ENCODE results near the gene NTSR1. TPM values are rescaled to one million over a fixed set of nuclear protein-coding genes. Genes with fewer than 3 reads are reported as not detected.
A peak's percentile ranks its signal among the peaks of the same experiment; 100 is the strongest.

Gene NTSR1
- total and polyA plus RNA-seq, 8 donors = 0.06 to 15.9 (median 0.28) TPM; not detected in 5

DNA sequence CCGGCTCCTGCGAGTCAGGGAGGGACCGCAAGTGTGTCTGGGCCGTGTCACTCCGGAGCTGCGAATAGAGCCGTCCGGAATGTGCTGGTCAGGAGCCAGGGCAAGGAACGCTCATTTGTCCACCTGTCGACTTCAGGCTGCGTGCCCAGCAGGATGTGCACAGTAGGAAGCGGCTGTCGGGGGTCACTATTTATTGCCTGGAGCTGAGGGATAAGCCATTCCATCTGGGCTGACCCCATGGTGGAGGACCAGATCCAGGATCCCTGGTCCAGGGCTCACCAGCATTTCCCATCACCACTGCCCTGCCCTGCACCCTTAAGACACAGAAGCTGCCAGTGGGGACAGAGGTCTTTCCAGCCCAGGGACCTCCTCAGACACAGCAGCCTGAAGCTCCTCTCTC lies 14.7 kb downstream of the NTSR1 start:
- TF ChIP-seq POLR2AphosphoS5 (IDR thresholded peaks at IDR 0.05) (peak in 2 of 3 donors; percentile 30 to 33), POLR2A (IDR thresholded peaks at IDR 0.05) (no peak)
- peaks cover 0 to 62% (median 24%) of the 10 kb centered on the region in 3 donors for H3K27me3 ChIP-seq
- intact Hi-C loops (cut with DNase I; ENCODE audit: low total_unique reads) = no loop called here
- H3K4me3 ChIP-seq = no peak overlapping the region
- DNase-seq = peak; percentile 48 to 73
- H3K27ac ChIP-seq = peak overlapping the region in 1 of 5 donors; percentile 43
- peaks cover 0 to 25% (median 9%) of the 10 kb centered on the region in 4 donors for H3K9me3 ChIP-seq
- no peaks in the 10 kb centered on the region for H3K36me3 ChIP-seq
- WGBS, 5 donors = 15 to 30% (median 20%) methylated on average over 6 to 13 of the region's 13 CpGs
- peaks cover 0 to 15% (median 7%) of the 10 kb centered on the region in 4 donors for H3K4me1 ChIP-seq

DNA sequence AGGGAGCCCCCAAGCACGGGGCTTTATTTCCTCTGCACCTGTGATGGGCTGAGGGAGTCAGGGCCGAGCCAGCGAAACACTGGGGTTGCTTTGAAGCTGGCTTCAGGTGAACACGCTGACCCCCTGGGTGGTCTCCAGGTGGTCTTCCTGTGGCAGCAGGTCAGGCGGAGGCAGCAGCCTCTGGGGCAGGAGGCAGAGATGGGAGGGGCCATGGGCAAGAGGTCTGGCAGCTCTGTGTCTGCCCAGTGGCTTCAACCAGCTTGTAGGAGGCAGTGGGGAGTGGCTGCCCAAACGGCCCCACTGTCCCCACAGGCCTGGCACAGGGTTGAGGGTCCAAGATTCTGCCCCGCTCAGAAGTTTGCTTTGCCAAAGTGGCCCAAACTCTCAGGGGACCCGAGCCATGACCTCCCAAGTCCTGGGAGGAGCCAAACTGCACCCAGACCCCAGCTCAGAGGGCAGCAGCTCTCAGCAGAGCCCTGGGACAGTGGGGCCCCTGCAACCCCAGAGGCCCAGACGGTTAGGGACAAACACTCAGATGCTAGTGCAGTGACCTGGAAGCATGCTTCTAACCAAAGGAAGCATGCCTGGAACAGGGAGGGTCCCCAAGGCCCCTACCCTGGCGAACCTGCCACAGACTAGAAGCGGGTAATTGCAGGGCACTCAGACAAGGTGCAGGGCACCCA lies 15.3 kb downstream of the NTSR1 start:
- Histone ChIP-seq H3K9me3 (peaks cover 0 to 25% (median 9%) of the 10 kb centered on the region in 4 donors), H3K4me1 (peaks cover 0 to 15% (median 9%) of the 10 kb centered on the region in 4 donors), H3K27me3 (peaks cover 0 to 66% (median 19%) of the 10 kb centered on the region in 3 donors), H3K36me3 (no peaks in the 10 kb centered on the region), H3K27ac (no peak overlapping the region), H3K4me3 (no peak overlapping the region)
- intact Hi-C loops (cut with DNase I; ENCODE audit: low total_unique reads) = no loop called here
- DNase-seq = no peak
- 56 to 67% (median 61%) methylated on average over 9 to 11 of the region's 11 CpGs for WGBS, 5 donors
- TF ChIP-seq EP300 (IDR thresholded peaks at IDR 0.05) (no peak), POLR2AphosphoS5 (IDR thresholded peaks at IDR 0.05) (no peak), POLR2A (IDR thresholded peaks at IDR 0.05) (no peak)
- TF ChIP-seq, protein P1, sequence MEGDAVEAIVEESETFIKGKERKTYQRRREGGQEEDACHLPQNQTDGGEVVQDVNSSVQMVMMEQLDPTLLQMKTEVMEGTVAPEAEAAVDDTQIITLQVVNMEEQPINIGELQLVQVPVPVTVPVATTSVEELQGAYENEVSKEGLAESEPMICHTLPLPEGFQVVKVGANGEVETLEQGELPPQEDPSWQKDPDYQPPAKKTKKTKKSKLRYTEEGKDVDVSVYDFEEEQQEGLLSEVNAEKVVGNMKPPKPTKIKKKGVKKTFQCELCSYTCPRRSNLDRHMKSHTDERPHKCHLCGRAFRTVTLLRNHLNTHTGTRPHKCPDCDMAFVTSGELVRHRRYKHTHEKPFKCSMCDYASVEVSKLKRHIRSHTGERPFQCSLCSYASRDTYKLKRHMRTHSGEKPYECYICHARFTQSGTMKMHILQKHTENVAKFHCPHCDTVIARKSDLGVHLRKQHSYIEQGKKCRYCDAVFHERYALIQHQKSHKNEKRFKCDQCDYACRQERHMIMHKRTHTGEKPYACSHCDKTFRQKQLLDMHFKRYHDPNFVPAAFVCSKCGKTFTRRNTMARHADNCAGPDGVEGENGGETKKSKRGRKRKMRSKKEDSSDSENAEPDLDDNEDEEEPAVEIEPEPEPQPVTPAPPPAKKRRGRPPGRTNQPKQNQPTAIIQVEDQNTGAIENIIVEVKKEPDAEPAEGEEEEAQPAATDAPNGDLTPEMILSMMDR (IDR thresholded peaks at IDR 0.05) = no peak

GRCh38 chr20:62724692-62725595 lies 16.3 kb downstream of the NTSR1 start:
- Histone ChIP-seq H3K27ac (no peak overlapping the region), H3K4me3 (no peak overlapping the region), H3K36me3 (no peaks in the 10 kb centered on the region), H3K4me1 (peaks cover 0 to 17% (median 9%) of the 10 kb centered on the region in 4 donors), H3K27me3 (peaks cover 0 to 70% (median 19%) of the 10 kb centered on the region in 3 donors), H3K9me3 (peaks cover 0 to 19% (median 9%) of the 10 kb centered on the region in 4 donors)
- DNase-seq = no peak
- intact Hi-C loops (cut with DNase I; ENCODE audit: low total_unique reads) = no loop called here
- 80 to 89% (median 81%) methylated on average over 19 to 24 of the region's 24 CpGs for WGBS, 5 donors
- TF ChIP-seq, protein P1 (IDR thresholded peaks at IDR 0.05) = no peak
- TF ChIP-seq EP300 (IDR thresholded peaks at IDR 0.05) (no peak), POLR2AphosphoS5 (IDR thresholded peaks at IDR 0.05) (no peak), POLR2A (IDR thresholded peaks at IDR 0.05) (no peak)

DNA sequence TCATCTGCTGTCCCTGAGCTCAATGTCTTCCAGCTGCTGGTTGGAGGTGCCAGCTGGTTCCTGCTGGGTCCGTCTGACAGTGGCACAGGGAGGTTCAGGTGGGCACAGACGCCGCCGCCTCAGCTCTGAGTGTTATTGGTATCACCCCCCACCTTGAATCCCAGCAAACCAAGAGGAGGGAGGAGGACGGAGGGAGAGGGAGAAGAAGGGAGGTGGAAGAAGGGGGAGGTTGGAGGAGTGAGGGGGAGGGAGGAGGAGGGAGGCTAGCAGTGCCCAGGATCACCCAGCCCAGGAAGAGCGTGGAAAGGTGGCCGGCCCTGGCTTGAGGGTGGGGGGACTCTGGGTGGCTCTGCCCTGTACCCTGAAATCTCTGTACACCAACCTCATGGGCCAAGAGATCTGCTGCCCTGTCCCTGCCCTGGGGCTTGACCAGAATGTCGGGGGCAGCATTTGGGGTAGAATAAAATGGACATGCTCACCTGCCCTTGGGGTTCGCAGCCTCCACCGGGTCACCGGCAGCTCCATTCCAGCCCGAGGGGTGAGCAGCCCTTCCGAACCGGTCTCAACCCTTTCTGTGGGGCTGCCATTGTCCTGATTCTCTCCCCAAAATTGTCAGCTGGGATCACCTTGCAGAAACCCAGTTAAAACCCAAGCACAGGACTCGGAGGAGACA lies 17.1 kb downstream of the NTSR1 start:
- 78 to 91% (median 86%) methylated on average over 15 of the region's 15 CpGs for WGBS, 5 donors
- no peaks in the 10 kb centered on the region for H3K36me3 ChIP-seq
- peaks cover 0 to 12% (median 5%) of the 10 kb centered on the region in 4 donors for H3K9me3 ChIP-seq
- H3K27ac ChIP-seq = no peak overlapping the region
- DNase-seq = no peak
- TF ChIP-seq POLR2A (IDR thresholded peaks at IDR 0.05) (no peak), POLR2AphosphoS5 (IDR thresholded peaks at IDR 0.05) (no peak), EP300 (IDR thresholded peaks at IDR 0.05) (no peak)
- TF ChIP-seq, protein P1 (IDR thresholded peaks at IDR 0.05) = no peak
- H3K4me1 ChIP-seq = peaks cover 0 to 17% (median 9%) of the 10 kb centered on the region in 4 donors
- intact Hi-C loops (cut with DNase I; ENCODE audit: low total_unique reads) = no loop called here
- H3K4me3 ChIP-seq = no peak overlapping the region
- H3K27me3 ChIP-seq = peaks cover 0 to 70% (median 19%) of the 10 kb centered on the region in 3 donors
